LNCAP (cell line): ENCODE measurements around the gene DIAPH1.

Source experiments
- CTCF ChIP-seq: fragments of 450-650 bp; IDR thresholded peaks from 2 replicates; pipeline ENCODE4 v1.5.1; 2017; ENCODE audit warnings: mild to moderate bottlenecking

The DIAPH1 gene

DNA sequence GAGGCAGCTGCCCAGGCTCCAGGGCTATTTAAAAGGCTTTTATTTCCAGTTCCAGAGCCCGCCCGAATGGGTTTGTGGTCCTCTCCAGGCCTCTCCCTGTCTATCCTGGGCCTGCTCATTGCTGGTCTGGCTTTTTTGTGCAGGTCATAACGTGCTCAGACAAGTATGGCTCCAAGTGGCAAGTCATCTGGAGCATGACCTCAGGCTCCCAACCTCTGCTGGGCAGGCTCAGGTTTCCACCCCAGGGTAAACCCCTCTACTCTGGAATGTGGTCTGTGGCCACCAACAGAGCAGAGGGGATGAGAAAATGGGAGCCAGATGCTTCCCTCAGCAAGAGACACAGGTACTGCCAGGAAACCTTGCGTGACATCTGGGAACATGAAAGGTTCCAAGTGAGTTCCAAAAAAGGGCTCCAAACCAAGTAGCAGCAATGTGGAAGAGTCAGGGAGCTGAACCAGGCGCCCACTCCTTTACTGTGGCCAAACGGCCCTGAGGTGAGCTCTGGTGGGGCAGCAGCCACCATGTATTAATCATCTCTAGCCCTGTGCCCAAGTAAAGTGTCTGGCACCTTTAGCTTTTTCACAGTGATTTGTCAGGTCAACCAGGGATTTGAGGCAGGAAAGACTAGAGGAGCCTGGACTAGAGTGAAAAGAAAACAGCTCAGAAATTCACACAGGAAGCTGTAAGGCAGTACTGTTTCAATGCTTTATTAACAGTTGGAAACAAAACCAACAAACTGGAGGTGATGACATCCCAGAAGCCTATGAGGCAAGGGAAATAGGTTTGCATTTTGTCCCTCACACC lies 104.3 kb downstream of the DIAPH1 start:
- TF ChIP-seq CTCF, result no peak

GRCh38 chr5:141513627-141514329 lies 105.0 kb downstream of the DIAPH1 start:
- no peak for TF ChIP-seq CTCF

DNA sequence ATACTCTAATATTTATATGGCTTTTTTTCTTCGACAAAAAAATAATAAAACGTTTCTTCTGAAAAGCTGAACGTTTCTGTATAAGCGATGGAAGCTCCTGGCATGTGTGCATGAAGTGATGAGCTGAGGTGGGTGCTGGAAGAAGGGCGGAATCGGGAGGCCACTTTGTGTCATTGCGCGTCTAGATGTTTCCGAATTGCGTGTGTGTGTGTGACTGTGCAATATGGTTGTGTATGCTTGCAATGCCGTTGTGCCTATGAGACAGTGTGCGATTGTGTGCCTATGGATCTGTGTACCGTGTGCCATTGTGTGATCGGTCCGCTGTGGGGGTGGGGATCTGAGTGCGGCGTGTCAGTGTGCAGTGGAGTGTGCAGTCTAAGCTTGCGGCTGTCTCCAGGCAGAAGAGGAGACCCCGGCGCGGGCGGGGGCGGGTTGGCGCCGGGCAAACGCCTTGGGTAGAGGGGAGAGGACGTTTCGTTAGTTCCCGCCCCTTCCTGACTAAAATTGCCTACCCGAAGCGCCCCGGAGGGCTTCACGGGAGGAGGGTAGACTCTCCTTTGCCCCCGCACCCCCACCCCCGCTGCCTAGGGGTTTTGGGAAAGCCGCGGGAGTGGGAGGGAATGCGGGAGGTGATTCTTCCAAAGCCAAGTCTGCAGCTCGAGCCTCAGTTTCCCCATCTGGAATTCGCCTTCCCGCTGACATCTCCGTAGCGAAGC lies 105.7 kb downstream of the DIAPH1 start:
- TF ChIP-seq CTCF, result no peak

GRCh38 chr5:141512390-141512910 lies 106.3 kb downstream of the DIAPH1 start:
- TF ChIP-seq CTCF, result peak; percentile 91

GRCh38 chr5:141511771-141512325 lies 107.0 kb downstream of the DIAPH1 start:
- no peak for TF ChIP-seq CTCF

- TF ChIP-seq CTCF, result no peak
These were observed 107.8 kb downstream of the DIAPH1 start for GRCh38 chr5:141510850-141511601.
